ENCODE data around the gene TSKS.

TSKS gene, protein sequence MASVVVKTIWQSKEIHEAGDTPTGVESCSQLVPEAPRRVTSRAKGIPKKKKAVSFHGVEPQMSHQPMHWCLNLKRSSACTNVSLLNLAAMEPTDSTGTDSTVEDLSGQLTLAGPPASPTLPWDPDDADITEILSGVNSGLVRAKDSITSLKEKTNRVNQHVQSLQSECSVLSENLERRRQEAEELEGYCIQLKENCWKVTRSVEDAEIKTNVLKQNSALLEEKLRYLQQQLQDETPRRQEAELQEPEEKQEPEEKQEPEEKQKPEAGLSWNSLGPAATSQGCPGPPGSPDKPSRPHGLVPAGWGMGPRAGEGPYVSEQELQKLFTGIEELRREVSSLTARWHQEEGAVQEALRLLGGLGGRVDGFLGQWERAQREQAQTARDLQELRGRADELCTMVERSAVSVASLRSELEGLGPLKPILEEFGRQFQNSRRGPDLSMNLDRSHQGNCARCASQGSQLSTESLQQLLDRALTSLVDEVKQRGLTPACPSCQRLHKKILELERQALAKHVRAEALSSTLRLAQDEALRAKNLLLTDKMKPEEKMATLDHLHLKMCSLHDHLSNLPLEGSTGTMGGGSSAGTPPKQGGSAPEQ

DNA sequence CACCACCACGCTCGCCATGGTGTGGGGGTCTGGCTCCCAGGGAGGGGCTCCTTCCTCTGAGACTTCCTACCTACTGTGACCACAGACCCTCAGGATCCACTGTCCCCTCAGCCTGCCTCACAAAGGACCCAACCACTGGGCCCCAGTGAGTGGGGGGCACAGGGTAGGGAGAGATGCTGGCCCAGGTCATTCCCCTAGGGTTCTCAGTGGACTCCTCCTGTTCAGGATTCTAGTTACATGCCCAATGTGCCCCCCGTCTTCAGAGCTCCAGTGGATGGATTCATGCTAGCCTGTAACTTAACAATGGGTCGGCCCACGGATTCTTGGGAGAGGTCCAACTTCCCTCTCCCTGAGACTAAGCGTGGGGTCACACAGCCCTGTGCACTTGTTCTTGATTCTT lies at the start of gene TSKS:
Gene TSKS, minus strand, starts transcription at position 77 of the 400 bp plus-strand sequence. Its CDS starts 59 bp downstream, at position 18.
- no peak for DNase-seq (ENCODE audit: low read depth)

DNA sequence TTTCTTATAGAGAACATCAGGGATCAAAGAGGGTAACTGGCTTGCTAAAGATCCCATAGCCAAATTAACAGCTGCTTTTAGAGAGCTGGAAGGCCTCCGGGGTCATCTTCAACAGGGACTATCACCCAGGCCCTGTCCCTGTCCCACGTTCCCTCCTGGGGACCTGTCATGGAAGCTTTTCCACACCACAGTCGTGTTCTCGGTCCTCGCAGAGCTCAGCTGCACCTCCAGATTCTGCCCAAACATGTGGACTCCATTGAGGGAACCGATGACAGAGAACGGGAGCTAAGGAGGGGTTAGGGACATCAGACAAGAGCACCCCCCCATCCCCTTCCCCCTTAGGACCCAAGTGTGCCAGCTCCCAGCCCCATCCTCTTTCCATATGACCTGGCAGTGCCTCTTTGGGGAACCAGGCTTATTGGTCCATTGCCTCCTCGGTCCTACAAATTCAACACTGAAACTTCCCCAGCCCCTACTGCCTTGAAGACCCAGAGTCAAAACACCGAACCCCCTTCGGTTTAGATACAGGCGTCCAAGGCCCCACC lies 49.4 kb upstream of the TSKS start:
- DNase-seq (ENCODE audit: low read depth), result no peak

DNA sequence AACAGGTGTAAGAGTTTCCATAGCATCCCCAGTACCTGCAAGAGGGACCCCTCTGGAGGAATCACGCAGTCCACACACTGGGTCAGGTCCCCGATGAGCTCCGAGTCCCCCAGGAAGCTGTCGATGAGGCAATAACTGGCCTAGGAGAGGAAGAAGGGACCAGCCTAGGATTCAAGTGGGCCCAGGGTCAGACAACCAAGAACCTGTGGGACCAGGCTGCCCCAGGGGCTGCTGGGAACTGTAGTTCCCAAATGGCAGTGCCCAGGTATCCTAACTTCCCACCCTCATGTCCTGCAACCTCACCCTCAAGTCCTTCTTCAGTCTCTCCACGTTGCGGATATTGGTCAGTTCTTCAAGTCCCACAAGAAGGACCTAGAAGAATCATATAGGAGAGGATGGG lies 48.2 kb upstream of the TSKS start:
- no peak for DNase-seq (ENCODE audit: low read depth)

DNA sequence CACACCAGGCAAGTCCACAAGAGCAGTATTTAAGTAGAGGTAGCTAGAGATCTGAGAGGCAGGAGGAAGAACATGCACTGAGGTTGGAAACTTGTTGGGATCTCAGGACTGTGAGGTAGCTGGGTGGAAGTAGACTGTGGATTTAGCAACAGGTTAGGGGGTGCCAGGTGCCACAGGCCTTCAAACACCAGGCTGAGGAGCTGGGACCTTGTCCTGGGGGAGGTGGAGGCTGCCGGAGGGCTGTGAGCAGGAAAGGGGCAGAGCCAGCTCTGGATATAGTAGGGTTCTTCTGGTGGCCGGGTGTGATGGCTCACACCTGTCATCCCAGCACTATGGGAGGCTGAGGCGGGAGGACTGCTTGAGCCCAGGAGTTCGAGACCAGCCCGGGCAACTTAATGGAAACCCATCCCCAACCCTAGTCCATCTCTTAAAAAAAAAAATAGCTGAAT lies 46.9 kb upstream of the TSKS start:
- DNase-seq (ENCODE audit: low read depth), result no peak

DNA sequence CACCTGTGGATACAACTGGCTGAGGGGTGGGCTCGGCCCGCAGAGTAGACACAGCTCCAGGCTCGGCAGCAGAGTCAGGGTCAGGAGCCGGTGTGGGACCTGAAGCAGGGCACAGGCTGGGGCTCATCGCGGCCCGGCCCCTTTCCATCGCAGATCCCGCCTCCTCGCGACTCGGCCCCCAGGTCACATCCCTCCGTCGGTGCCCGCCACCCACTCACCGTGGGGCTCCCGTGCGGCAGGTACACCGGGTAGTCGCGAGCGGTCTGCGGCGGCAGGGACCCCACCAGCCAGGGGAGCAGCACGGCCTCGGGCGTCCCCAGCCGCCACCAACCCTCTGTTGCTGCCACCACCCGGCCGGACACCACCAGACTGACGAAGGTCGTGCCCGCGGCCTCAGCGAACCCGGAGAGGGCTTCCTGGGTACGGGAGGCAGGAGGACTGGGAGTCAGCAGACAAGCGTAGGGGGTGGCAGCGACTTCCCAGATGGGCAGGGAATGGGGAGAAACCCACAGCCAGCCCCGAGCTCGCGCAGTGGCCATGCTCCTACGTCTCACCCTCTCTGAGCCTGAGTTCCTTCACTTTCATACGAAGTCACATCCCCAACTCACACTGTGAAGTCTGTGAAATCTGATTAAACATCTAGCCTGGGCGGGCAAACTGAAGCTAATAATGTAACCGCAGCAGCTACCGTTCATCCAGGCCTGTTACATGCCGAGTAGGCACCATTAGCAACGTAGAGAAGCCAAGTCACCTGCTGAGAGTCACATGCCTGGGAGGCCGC lies 46.2 kb upstream of the TSKS start:
- peak; percentile 19 for DNase-seq (ENCODE audit: low read depth)

DNA sequence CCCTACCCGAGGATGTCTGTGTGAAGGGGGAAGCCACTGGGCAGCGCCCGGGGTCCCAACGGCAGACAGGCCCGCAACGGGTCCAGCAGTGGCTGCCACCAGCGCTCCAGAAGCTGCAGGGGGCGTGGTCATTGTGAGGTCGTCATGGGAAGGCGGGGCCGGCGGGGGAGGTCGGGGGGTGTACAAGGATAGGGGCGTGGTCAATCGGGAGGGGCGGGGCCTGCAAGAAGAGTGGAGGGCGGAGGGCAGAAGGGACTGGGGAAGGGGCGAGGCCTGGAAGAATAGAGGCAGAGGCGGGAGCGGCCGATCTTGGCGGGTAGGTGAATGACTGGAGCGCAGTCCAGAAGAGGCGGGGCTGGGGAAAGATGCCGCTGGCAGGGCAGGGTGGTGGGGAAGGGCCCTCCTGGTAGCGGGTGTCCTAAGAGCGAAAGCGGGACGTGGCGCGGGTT lies 45.6 kb upstream of the TSKS start:
- DNase-seq (ENCODE audit: low read depth), result peak; percentile 69

DNA sequence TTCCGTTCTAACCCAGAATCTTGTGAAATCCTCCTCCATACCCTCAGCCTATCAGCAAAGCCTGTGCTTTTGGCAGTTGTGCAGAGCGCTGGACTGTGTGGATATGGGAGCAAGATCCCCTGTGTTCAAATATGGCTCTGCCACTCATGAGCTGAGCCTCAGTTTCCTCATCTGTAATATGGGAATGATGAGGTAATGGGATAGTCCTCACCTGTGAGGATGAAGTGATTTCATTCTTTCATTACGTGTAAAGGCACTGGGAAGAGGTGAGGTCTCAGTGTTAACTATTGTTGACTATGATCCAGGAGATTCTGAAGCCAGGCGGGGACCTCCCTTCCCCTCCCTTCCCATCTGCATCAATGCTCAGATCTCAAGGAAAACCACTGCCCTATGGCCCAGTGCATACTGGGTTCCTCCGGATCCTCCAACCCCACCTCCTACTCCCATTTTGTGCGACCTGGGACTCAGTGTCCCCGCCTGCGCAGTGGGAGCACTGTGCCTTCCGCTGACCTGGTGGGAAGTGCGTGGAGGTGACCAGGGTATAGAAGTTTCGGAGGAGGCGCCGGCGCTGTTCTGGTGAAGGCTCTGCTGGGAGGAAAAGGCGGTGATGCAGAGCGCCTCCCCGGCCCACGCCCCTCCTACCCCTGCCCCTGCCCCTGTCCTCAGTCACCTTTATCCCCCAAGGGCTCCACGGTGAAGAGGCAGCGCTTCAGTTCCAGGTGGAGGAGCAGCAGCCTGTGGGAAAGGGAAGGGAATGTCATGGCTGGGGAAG lies 45.0 kb upstream of the TSKS start:
- no peak for DNase-seq (ENCODE audit: low read depth)

DNA sequence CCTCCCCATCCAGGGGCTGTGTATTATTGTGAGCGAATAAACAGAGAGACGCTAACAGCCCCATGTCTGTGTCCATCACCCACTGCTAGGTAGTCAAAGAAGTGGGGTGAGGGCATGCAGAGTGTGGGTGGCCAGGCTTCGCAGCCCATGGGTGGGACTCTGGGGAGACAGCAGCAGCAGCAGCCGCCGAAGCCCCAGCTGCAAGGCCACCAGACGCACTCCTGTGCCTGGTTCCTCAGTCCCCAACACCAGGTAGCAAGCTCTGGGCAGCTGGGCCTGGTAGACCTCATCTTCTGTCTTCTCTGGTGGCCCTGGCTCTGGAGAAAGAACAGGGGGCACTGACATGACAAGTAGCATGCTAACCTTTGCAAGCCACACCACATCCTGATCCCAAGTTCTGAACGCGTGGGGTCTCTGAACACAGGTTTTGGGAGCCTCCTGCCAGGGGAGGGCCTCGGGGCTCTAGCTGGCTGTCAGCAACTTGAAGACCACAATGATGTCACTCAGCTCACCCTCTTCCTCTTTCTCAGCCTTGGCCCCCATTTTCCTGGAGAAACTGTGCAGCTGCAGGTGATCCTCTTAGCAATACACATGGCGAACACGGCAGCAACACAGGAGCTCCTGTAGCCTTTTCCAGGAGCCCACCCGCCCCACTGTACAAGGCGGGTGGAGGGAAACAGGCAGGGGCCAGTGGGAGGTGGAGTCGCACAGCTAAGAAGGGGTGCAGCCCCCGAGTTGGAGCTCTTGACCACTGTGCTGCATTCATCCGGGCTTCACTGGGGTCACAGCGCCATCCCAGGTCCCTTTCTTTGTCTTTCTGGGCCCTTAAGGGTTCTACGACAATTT lies 44.2 kb upstream of the TSKS start:
- DNase-seq (ENCODE audit: low read depth), result no peak

DNA sequence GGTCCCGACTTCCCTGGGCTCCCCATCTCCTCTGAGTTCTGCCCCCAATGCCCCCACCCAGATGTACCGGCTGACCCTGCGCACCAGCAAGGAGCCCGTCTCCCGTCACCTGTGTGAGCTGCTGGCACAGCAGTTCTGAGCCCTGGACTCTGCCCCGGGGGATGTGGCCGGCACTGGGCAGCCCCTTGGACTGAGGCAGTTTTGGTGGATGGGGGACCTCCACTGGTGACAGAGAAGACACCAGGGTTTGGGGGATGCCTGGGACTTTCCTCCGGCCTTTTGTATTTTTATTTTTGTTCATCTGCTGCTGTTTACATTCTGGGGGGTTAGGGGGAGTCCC lies 43.5 kb upstream of the TSKS start:
- DNase-seq (ENCODE audit: low read depth), result no peak

DNA sequence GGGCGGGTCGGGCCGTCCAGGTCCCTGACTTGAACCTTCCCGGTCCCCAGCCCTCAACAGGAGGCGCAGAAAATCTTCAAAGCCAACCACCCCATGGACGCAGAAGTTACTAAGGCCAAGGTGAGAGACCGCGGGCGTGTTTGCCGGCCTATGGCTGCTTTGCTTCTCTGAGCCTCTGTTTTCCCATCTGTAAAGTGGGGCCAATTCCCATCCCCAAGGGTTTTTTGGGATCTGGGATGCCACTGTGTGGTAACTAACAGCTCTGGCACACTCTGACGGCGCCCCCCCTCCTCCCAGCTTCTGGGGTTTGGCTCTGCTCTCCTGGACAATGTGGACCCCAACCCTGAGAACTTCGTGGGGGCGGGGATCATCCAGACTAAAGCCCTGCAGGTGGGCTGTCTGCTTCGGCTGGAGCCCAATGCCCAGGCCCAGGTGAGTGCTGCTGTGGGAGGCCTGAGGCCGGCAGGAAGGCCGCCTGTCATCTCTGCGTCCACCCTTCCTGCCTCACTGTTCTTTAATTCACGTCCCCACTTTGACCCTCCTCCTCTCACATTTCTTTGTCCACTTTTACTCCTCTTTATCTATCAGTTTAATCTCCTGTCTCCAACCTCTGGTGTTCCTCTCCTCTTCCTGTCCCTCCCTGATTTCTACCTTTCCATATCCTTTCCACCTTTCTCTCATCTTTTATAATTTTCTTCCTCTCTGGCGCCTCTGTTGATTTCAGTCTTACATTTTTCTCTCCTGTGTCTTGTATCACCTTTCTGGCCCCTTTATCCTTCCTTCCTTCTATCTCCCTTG lies 42.9 kb upstream of the TSKS start:
- DNase-seq (ENCODE audit: low read depth), result no peak

DNA sequence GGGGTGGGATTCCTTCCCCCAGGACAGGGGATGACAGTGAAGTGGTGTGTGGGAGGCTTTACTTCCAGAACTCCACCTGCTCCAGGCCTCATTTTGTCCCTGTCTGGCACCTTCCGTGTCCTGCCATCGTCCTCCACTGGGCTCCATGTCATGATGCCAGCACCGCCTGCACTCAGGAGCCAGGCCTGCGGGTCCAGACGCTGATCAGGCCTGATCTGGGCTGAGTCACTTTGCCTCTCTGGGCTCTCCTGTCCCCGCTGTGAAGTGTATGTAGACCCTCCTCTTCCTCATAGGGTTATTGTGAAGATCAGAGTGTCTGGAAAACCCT lies 40.4 kb upstream of the TSKS start:
- no peak for DNase-seq (ENCODE audit: low read depth)

DNA sequence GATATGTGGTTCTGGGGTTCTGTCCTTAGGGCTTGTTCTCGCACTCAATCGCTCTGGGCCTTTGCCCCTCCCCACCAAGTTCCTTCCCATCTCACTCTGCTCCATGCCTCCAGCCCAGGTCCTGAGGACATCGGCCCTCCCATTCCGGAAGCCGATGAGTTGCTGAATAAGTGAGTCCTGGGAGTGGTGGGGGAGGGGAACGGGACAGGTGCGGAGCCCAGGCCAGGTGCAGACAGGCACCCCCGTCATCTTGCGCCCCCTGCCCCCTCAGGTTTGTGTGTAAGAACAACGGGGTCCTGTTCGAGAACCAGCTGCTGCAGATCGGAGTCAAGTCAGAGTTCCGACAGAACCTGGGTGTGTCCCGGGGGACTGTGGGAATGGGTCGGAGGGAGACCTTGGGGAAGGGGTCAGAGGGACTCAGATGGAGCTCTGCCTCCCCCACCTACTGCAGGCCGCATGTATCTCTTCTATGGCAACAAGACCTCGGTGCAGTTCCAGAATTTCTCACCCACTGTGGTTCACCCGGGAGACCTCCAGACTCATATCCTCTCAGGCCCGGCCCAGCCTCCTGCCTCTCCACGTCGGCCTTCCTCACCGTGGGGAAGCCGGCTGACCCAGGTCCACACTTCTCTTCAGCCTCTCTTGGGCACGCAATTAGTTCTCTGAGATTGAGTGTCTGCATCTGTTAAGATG lies 39.9 kb upstream of the TSKS start:
- no peak for DNase-seq (ENCODE audit: low read depth)

DNA sequence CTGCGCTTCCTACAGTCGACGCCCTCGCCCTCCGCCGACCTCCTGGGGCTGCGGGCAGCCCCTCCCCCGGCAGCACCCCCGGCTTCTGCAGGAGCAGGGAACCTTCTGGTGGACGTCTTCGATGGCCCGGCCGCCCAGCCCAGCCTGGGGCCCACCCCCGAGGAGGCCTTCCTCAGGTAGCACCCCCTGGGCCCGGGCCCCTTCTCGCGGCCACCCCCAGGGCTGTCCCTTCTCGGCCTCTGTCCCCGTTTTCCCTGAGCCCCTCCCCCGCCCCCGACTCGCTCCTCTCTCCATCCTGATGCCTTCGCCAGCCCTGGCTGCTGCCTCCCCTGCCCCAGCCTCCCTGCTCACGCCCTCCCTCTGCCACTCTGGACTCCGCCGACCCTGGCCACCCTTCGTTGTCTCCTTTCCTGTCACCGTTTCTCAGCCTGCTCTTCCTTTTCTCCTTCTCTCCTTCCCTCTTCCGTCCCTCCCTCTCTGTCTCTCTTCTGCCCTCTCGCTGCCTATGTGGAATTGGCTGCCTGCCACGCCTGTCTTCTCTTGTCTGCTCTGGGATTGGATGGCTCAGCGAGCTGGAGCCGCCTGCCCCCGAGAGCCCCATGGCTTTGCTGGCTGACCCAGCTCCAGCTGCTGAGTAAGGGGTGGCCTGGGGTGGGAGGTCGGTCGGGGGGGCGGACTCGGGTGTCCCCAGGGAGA lies 39.0 kb upstream of the TSKS start:
- DNase-seq (ENCODE audit: low read depth), result no peak

DNA sequence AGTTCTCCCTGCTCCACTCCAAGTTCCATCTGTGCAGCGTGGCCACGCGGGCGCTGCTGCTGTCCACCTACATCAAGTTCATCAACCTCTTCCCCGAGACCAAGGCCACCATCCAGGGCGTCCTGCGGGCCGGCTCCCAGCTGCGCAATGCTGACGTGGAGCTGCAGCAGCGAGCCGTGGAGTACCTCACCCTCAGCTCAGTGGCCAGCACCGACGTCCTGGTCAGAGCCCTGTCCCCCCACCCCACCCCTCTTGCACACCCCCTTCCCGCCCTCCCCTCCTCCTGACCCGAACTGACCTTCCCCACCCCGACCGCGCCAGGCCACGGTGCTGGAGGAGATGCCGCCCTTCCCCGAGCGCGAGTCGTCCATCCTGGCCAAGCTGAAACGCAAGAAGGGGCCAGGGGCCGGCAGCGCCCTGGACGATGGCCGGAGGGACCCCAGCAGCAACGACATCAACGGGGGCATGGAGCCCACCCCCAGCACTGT lies 38.3 kb upstream of the TSKS start:
- DNase-seq (ENCODE audit: low read depth), result no peak

DNA sequence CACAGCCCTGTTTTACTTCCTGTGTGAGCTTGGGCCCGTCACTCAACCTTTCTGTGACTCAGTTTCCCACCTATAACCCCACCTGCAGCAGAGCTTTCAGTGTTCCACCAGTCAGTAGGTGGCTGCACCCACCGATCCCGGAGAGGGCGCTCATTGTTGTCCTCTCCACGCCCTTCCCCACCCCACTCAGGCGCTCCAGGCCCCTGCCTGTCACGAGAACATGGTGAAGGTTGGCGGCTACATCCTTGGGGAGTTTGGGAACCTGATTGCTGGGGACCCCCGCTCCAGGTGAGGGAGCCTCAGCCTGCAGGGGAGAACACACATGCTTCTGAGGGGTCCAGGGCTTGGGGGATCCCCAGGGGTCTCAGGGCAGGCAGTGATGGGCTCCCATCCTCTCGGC lies 37.7 kb upstream of the TSKS start:
- no peak for DNase-seq (ENCODE audit: low read depth)

DNA sequence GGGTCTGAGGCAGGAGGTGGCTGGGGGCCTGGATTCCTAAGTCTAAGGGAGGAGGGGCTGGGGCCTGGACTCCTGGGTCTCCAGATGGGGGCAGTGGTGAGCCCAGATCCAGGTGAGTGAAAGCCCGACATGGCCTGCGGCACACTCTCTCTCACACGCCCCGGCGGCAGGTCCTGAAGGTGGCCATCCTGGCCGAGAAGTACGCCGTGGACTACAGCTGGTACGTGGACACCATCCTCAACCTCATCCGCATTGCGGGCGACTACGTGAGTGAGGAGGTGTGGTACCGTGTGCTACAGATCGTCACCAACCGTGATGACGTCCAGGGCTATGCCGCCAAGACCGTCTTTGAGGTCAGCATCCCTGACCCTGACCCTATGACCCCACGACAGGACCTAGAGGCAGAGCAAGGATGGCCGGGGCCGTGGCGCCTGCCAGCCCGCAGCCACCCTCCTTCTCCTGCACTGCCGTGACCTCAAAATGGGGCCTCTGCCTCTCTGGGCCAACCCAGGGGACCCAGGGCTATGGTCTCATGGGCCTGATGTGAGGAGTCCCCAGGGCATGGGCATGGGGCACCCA lies 36.8 kb upstream of the TSKS start:
- DNase-seq (ENCODE audit: low read depth), result no peak

DNA sequence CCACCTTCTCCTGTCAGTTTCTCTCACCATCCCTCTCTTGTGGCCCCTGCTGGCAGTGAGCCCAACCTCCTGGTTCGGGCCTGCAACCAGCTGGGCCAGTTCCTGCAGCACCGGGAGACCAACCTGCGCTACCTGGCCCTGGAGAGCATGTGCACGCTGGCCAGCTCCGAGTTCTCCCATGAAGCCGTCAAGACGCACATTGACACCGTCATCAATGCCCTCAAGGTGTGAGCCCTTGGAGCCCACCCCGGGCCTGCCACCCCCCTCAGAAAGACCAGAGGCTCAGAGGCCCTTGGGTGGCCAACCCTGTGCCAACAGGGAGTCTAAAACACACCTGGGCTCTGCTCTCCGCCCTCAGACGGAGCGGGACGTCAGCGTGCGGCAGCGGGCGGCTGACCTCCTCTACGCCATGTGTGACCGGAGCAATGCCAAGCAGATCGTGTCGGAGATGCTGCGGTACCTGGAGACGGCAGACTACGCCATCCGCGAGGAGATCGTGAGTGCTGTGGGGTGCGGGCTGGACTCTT lies 36.2 kb upstream of the TSKS start:
- DNase-seq (ENCODE audit: low read depth), result no peak

DNA sequence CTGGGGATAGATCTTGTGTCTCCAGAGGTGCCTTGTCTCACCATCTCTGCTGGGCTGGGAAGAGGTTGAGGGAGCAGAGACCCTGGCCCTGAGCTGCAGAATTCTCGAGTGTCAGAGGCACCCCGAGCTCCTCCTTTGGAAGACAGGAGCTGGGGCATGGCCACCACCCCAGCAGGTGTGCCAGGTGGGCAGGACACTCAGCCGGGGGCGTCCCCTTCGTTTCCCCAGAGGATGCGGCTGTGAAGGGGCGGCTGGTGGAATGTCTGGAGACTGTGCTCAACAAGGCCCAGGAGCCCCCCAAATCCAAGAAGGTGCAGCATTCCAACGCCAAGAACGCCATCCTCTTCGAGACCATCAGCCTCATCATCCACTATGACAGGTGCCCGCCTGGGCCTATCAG lies 35.5 kb upstream of the TSKS start:
- no peak for DNase-seq (ENCODE audit: low read depth)
